Choroid plexus epithelial cell (primary cell): ENCODE measurements around the gene CPA4.

Experiments
- DNase-seq: peaks from one replicate; pipeline ENCODE4 v3.0.0-alpha.2; 2010; ENCODE audit warnings: low read depth
- H3K4me3 ChIP-seq: 2 replicates; pipeline ENCODE4 v1.5.1; 2011; ENCODE audit warnings: low read depth, mild to moderate bottlenecking, control low read depth, low read length, moderate library complexity
- CTCF ChIP-seq: conservative IDR thresholded peaks from 2 replicates; pipeline ENCODE4 v1.5.1; 2011; ENCODE audit warnings: low read depth, mild to moderate bottlenecking, control low read depth, inconsistent platforms, low read length, moderate library complexity

CPA4 gene

GRCh38 chr7:130369110-130369711, 76.2 kb downstream of the CPA4 start:
- DNase-seq: peak; percentile 90
- TF ChIP-seq CTCF: no peak
- no peak overlapping the region for H3K4me3 ChIP-seq

- no peak for TF ChIP-seq CTCF
- H3K4me3 ChIP-seq: no peak overlapping the region
- DNase-seq: no peak
Measured at GRCh38 chr7:130369831-130370550, 77.0 kb downstream of the CPA4 start.

GRCh38 chr7:130371046-130371445, 78.1 kb downstream of the CPA4 start:
- H3K4me3 ChIP-seq: no peak overlapping the region
- peak; percentile 30 for DNase-seq
- TF ChIP-seq CTCF: no peak

- DNase-seq: no peak
- H3K4me3 ChIP-seq: no peak overlapping the region
- no peak for TF ChIP-seq CTCF
Measured at GRCh38 chr7:130372402-130373165, 79.6 kb downstream of the CPA4 start.
